Panc1 (cell line): ENCODE measurements around the gene PC. TPM values are rescaled to one million over a fixed set of nuclear protein-coding genes. Genes with fewer than 3 reads are reported as not detected.

Source experiments
- ATAC-seq: fragments of 200-7000 bp; cut with Tn5 transposase; 2 replicates; pipeline ENCODE4 v1.9.1; 2020; ENCODE audit warnings: mild to moderate bottlenecking, moderate library complexity
- BruUV-seq: library from RNA; stranded (reverse); fragments of 400-500 nt; replicated peaks from 2 replicates; lab custom pipeline; 2021; lab: Mats Ljungman, UMichigan
- CTCF ChIA-PET: fragments of 300-600 bp; sonication (Branson Sonifier 250); formaldehyde crosslinking; loops from one replicate; lab custom pipeline; 2022; ENCODE audit warnings: antibody characterized with exemption; lab: Charles Lee
- POLR2A ChIA-PET: fragments of 300-600 bp; sonication (Branson Sonifier 250); formaldehyde crosslinking; loops from one replicate; lab custom pipeline; 2022; ENCODE audit warnings: antibody characterized with exemption; lab: Charles Lee
- DNase-seq: peaks from one replicate; pipeline ENCODE4 v3.0.0-alpha.2; 2010; ENCODE audit warnings: low read depth, low spot score
- H3K27ac ChIP-seq: 2 replicates; pipeline ENCODE4 v1.5.1; 2011; ENCODE audit warnings: mild to moderate bottlenecking, low read length, inconsistent platforms
- H3K27me3 ChIP-seq: fragments of 200-500 bp; sonication (Bioruptor generic); 2 replicates; pipeline ENCODE4 v1.6.0; 2014; ENCODE audit warnings: low read length, inconsistent platforms; ENCODE audit not compliant: control insufficient read depth, insufficient read depth
- H3K36me3 ChIP-seq: fragments of 200-500 bp; sonication (Bioruptor generic); 2 replicates; pipeline ENCODE4 v1.5.1; 2014; ENCODE audit warnings: inconsistent platforms, mild to moderate bottlenecking, low read length, moderate library complexity; ENCODE audit not compliant: control insufficient read depth, insufficient read depth
- H3K4me1 ChIP-seq: 2 replicates; pipeline ENCODE4 v1.5.1; 2011; ENCODE audit warnings: inconsistent platforms, mild to moderate bottlenecking, low read length, moderate library complexity; ENCODE audit not compliant: control insufficient read depth, insufficient read depth
- H3K4me3 ChIP-seq, 2 experiments: 2 replicates each; pipeline ENCODE4 v1.5.1; 2011 to 2012; ENCODE audit warnings: low read depth in 2 of 2, low read length in 2 of 2, mild to moderate bottlenecking in 2 of 2, inconsistent platforms in 1 of 2, moderate library complexity in 1 of 2
- H3K9me3 ChIP-seq: fragments of 200-500 bp; sonication (Bioruptor generic); 2 replicates; pipeline ENCODE4 v1.5.1; 2014; ENCODE audit warnings: low read depth, mild to moderate bottlenecking, inconsistent platforms, low read length, moderate library complexity; ENCODE audit not compliant: control insufficient read depth, insufficient read depth
- CTCF ChIP-seq: fragments of 450-650 bp; IDR thresholded peaks from 2 replicates; pipeline ENCODE4 v1.5.1; 2017; ENCODE audit warnings: mild to moderate bottlenecking
- POLR2AphosphoS5 ChIP-seq: IDR thresholded peaks from 2 replicates; pipeline ENCODE4 v1.6.1; 2012; ENCODE audit warnings: mild to moderate bottlenecking, low read depth, low read length, moderate library complexity
- REST ChIP-seq, 2 experiments: IDR thresholded peaks; 2 replicates each; pipeline ENCODE4 v1.6.1; 2011 to 2012; ENCODE audit warnings: low read depth in 2 of 2, control low read depth in 1 of 2, low read length in 1 of 2, mild to moderate bottlenecking in 1 of 2, moderate library complexity in 1 of 2; ENCODE audit not compliant: insufficient read depth in 1 of 2
- SIN3A ChIP-seq: IDR thresholded peaks from 2 replicates; pipeline ENCODE4 v1.6.1; 2012; ENCODE audit warnings: low read depth, mild to moderate bottlenecking, low read length, moderate library complexity, borderline replicate concordance; ENCODE audit not compliant: insufficient read depth
- TCF7L2 ChIP-seq: IDR thresholded peaks from 2 replicates; pipeline ENCODE4 v1.6.1; 2011; ENCODE audit warnings: mild to moderate bottlenecking, low read depth, low read length, inconsistent platforms
- in situ Hi-C: cut with HindIII; loops from 2 replicates; pipeline ENCODE4 v1.10.0; 2016; ENCODE audit warnings: low sequenced_read_pairs, low pct_unique_long_range_greater_than_20kb
- intact Hi-C: fragments of 100-400 bp; cut with micrococcal nuclease; formaldehyde crosslinking; loops from one replicate; pipeline ENCODE4 v1.10.0; 2022; ENCODE audit not compliant: unreplicated experiment
- total RNA-seq: library from RNA; stranded (reverse); gene quantifications from one replicate; pipeline ENCODE4 v1.2.1, GENCODE V29; 2021; ENCODE audit not compliant: unreplicated experiment

Gene PC
- total RNA-seq, 1 experiment from 2014 or later, result 12.8 TPM

- H3K27ac ChIP-seq, result no peak overlapping the region
- no peaks in the 10 kb centered on the region for H3K36me3 ChIP-seq
- H3K4me3 ChIP-seq, result no peak overlapping the region
- CTCF ChIA-PET, result interaction anchor here (0.9 kb wide), 1 partner anchor 13 kb away, joined by 4 read pairs; no protein-coding TSS in a partner anchor
- in situ Hi-C loops, result no loop called here
- H3K9me3 ChIP-seq, result no peaks in the 10 kb centered on the region
- ATAC-seq (no peak), DNase-seq (no peak)
- TF ChIP-seq POLR2AphosphoS5 (no peak), CTCF (no peak), REST (IDR thresholded peaks at IDR 0.05; ENCODE audit: insufficient read depth in 1 of 2, low read depth in 2 of 2, low read length in 1 of 2) (no peak), SIN3A (no peak), TCF7L2 (no peak)
- no TSS peak for BruUV-seq
- peaks cover 19% of the 10 kb centered on the region for H3K4me1 ChIP-seq
- POLR2A ChIA-PET, result no interaction called here
- H3K27me3 ChIP-seq, result no peaks in the 10 kb centered on the region
- intact Hi-C loops, result no loop called here
These were observed 96.2 kb downstream of the PC start for GRCh38 chr11:66861774-66862558.

GRCh38 chr11:66861038-66861773 is 97.0 kb downstream of the PC start:
- Histone ChIP-seq H3K27ac (no peak overlapping the region), H3K9me3 (no peaks in the 10 kb centered on the region), H3K27me3 (no peaks in the 10 kb centered on the region), H3K4me1 (peaks cover 14% of the 10 kb centered on the region), H3K36me3 (no peaks in the 10 kb centered on the region), H3K4me3 (no peak overlapping the region)
- CTCF ChIA-PET, result no interaction called here
- intact Hi-C loops (no loop called here), in situ Hi-C loops (no loop called here)
- no TSS peak for BruUV-seq
- no peak for DNase-seq
- TF ChIP-seq TCF7L2, result no peak
- TF ChIP-seq REST (IDR thresholded peaks at IDR 0.05; ENCODE audit: insufficient read depth in 1 of 2, low read depth in 2 of 2, low read length in 1 of 2), result no peak
- no peak for TF ChIP-seq CTCF
- no peak for TF ChIP-seq SIN3A
- TF ChIP-seq POLR2AphosphoS5, result no peak
- ATAC-seq, result no peak
- POLR2A ChIA-PET, result interaction anchor here (0.6 kb wide), 1 partner anchor 86 kb away, joined by 4 read pairs; no protein-coding TSS in a partner anchor
